Stimulated activated CD8-positive, alpha-beta memory T cell treated with anti-CD3 and anti-CD28 coated beads, Interleukin-7, amount 100 ng/mL, for 48 hours (primary cell): Measurements from ENCODE around the gene SLIRP.
"Not testable (repeated sequence)": the region's sequence is repeated elsewhere in the genome, so short reads cannot be mapped to it uniquely, and the experiment has no call there.

Experiments used
- DNase-seq, 2 donors: peaks; one replicate each; pipeline ENCODE4 v3.0.0-alpha.2; 2020; ENCODE audit warnings: low read depth in 1 of 2; ENCODE audit errors: extremely low read depth in 1 of 2

SLIRP gene

DNA sequence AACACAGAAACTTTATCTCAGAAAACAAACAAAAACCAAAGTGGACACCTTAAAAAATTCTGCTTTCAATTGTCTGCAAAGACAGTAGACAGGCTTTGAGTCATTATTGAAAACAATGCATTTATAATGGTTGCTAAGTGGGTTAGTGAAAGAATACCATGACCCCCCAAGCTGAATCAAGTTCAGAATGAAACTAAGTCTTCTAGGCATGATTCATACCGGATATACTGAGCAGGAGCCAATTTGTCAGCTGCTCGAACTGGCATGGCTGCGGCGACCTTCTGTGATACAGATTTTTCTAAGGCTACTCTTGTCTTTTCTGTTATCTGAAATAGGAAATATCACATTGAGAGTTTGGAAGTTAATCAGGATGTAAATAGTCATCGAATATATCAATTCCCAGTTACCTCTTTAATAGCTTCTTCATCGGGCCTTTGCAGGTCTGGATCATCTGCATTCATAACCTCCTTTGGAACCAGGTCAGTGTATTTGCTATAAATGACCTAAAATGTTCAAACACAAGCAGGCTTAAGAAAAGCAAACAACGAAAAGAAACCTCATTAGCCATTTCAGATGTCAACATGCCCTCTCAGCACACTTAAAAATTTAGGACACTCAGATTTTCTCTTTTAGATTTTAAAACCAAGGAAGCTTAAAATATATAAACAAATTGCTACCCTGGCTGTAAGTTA, 30.8 kb downstream of the SLIRP start:
- peak in 1 of 2 donors; percentile 20 for DNase-seq

DNA sequence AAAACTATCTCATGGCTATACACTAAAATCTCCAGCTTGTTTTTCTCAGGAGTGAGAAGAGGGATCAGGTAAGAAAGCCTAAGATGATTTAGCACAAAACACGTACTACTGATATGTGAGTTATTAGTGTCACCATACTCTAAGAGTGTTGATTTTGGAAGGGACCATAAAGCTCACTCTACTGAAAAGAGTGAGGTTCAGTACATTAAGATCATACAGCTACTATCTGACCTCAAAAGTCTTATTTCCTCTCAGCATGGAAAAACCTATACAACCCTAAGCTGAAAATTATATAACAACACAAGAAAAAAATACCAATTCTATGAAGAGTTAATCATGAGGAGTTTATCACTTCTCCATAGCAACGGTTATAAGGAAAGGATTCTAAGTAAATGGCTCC, 33.5 kb downstream of the SLIRP start:
- no peak for DNase-seq

DNA sequence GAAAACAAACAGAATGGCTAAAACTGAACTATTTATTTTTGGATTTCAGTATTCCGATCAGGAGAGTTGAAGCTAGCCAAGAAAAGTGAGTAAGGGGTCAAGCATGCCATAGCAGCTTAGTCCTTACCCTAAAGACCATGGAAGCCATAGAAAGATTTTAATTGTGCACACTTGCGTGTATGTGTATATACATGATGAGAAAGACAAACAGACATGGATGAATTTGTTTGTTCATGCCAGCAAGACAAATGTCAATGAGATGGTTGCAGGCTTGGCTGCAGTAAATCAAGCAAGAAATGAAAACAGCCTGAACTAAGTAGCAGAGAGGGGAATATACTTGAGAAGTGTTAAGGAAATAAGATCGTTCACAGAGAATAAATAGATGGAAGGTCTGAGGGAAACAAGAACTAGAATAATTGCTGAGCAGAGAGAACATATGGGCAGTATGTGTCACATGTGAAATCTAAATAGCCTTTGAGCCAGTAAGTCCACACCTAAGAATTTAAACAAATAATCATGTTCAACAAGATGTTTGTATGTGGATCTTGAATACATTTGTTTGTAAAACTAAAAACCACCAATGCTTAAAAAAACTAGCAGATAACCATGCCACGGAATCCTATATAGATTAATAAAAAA, 38.3 kb downstream of the SLIRP start:
- DNase-seq: no peak

DNA sequence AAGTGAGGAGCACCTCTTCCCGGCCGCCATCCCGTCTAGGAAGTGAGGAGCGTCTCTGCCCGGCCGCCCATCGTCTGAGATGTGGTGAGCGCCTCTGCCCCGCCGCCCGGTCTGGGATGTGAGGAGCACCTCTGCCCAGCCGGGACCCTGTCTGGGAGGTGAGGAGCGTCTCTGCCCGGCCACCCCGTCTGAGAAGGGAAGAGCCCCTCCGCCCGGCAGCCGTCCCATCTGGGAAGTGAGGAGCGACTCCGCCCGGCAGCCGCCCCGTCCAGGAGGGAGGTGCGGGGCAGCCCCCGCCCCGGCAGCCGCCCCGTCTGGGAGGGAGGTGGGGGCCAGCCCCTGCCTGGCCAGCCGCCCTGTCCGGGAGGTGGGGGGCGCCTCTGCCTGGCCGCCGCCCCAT, 39.5 kb downstream of the SLIRP start:
- not testable (repeated sequence) for DNase-seq

DNA sequence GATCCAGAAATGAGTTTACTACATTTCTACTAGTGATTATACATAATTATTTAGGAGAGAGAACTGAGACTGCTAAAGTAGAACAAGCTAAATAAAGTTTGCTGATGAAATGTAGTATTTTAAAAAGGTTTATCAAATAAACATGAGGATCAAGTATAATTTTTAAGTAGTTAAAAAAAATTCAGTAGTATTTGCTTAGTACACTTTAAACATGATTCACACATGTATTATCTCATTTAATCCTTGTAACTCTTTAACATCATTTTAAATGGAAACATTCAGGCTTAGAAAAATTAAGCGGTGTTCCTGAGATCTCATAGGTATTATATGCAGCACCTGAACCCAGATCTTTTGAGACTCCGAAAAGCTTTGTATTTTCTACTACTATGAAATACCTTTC, 44.4 kb downstream of the SLIRP start:
- DNase-seq: no peak

DNA sequence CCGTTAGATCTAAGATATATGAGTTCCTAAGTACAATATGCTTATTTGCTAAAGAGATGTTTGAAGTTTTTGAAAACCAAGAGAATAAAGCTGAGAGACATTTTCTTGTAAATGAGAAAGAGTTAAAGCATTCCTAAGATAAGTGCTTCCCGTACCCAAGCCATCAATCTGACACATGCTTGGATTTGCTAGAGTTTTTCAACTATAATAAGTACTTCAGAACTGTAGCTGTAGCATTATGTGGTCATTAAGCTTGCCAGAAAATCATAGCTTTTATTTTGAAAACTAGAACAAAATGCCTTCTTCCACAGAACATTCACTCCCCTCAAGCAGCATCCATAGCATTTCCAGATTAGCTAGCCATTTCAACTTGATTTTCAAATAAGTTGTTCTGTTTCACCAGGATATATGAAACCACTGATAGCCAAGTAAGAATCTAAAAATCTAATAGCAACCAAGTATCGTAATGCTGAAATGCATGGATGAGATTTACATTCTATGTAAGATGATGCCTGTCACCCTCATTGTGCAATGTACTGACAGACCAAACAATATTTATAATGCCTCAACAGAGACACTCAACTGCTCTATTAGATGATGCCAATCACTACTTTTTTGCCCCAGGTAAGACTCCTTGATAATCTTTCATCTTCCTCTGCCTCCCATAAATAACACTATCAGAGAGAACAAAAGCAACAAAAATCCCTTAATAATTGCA, 45.1 kb downstream of the SLIRP start:
- no peak for DNase-seq

DNA sequence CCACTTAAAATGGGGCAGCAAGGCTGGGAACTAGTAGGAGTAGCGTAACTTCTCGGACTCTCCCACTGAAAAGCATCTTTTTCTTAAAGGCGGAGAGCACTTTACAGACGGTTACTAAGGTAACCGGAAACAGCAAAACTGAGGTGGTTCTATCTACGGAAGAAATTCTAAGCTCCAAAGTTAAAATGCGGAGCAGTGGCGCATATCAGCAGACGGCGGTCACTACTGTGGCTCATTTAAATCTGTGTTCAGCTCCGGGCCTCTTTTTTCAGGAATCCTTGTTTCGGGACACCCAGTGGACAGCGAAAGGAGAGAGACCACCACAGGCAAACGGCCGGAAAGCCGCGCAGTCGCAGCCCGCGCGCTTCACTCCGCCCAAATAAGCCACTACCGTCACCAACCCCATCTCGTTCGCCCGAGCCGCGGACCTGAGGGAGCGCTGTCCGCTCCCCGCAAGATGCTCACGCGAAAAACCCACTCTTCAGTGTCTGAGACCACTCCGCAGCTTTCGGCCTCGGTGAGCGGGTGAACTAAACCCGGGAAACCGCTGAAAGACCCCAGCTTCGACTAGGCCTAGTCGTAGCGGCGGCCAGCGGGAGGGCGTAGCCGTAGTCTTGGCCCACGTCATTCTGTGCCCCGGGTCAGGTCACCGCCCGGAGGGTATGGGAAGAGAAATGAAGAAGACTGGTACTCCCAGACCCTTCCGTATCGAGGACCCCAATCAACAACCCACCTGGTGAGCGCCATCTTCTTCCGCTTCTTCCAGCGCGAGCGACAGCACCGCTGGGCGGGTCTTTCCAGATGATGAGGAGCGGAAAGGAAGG, 52.7 kb downstream of the SLIRP start, which contains the start of gene SNW1:
TSS of gene SNW1 (minus strand) at position 776 of the 824 bp plus-strand sequence. CDS start at position 747, 29 bp downstream.
- peak; percentile 77 to 89 for DNase-seq

DNA sequence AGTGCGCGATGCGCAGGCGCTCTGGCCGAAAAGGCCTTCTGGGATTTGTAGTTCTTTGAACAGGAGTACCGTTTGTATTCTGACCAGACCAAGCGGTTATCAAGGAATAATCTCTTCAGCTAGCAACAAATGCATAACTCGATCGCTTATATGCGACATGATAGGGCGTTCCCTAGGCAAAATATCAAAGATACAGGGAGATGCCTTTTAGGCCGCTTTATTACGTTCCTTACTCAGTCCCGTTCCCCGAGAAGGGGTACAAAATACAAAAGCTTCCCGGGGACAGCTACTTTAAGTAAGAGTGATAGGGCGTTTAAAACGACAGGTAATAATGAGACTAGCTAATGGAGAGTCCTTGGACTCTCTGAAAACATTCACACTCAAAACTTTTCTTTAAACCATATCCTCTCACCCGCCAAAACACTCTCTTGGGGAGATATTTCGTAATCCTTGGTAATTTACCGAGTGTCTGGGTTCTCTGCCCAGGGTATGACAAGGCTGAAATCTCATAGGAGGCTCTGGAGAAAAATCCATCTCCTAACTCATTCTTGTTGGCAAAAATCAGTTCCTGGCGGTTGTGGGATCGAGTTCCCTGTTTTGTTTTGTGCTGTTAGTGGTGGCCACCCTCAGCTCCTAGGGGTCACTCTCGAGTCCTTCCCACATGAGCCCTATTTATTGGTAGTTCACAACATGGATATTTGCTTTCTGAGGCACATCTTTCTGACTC, 53.5 kb downstream of the SLIRP start:
- DNase-seq: no peak

DNA sequence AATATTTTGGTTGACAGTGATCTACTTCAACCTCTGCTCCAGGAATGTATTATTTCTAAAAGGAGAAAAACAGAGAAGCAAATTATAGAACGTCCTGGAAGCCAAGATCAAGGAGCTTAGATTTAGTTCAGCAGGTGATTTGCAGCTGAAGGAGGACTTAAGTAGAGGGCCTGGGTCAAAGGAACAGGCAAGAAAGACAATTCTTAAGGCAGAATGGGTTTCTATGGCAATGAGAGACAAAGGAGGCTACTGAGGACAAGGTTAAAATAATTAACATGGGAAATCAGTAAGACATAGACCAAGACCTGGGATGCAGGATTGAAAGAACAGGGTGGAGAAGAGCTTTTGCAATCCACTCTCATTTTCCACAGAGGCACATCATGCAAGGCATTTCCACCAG, 55.4 kb downstream of the SLIRP start:
- no peak for DNase-seq

DNA sequence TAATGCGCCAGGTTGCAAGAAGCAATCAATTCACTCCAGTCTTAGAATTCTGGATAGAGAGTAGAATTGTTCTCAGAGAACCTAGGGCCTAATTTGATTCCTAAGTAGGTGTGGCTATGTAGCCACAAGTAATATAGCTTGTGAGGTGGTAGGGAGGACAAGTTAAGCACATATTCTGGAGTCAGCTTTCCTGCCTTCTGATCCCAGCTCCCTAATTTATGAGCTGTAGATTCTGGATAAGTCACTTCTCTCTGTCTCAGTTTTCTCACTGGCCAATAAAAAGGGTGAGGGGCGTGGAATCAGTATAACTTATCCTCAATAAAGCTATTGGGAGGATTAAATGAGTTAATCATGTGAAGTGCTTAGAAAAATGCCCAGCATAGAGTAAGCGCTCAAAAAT, 56.1 kb downstream of the SLIRP start:
- DNase-seq: no peak
